GM12872 (cell line): ENCODE measurements around the gene HDAC4.

ENCODE experiments used
- CTCF ChIP-seq: IDR thresholded peaks from 3 replicates; pipeline ENCODE4 v1.5.1; 2011; ENCODE audit warnings: low read depth, mild to moderate bottlenecking, low read length, moderate library complexity; ENCODE audit not compliant: insufficient read depth

The HDAC4 gene

GRCh38 chr2:239421851-239422250, 21.0 kb upstream of the HDAC4 start:
- no peak for TF ChIP-seq CTCF

- TF ChIP-seq CTCF: no peak
Observed at GRCh38 chr2:239420082-239420481, 19.3 kb upstream of the HDAC4 start.

- TF ChIP-seq CTCF: no peak
Observed at GRCh38 chr2:239418918-239419317, 18.1 kb upstream of the HDAC4 start.

GRCh38 chr2:239412905-239413603, 12.2 kb upstream of the HDAC4 start:
- TF ChIP-seq CTCF: no peak

- TF ChIP-seq CTCF: no peak
Observed at GRCh38 chr2:239411549-239412319, 10.9 kb upstream of the HDAC4 start.

GRCh38 chr2:239411117-239411516, 10.3 kb upstream of the HDAC4 start:
- TF ChIP-seq CTCF: no peak

- no peak for TF ChIP-seq CTCF
Observed at GRCh38 chr2:239409976-239410375, 9.2 kb upstream of the HDAC4 start.
